ENCODE data around the gene SMIM41.

Gene SMIM41

DNA sequence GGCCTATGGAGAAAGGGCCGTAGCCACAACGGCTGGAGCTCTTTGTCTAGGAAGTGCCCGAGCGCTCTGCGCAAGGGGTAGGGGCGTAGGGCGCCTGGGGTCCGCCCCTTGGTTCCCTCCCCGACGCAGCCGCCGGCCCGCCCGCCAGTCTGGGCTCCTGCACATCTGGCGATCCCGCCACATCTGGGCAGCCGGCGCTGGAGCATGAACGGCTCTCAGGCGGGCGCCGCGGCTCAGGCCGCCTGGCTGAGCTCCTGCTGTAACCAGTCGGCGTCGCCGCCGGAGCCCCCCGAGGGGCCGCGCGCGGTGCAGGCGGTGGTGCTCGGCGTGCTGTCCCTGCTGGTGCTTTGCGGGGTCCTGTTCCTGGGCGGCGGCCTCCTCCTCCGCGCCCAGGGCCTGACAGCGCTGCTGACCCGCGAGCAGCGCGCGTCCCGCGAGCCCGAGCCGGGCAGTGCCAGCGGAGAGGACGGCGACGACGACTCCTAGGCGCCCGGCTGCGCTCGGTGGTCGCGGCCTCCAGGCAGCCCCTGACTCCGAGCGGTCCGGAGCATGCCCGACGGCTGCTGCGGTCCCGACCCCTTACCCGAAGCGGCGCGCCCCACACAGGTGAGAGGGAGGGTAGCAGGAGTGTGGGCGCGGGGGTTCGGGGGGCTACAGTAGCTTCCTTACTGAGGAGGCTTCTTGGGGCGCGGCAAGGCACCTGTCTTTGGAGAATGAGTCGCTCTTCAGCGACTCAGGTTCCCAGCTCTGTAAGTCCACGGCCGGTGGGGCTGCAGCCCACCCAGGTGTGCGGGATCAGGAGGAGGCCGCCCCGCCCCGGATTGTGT lies at the start of gene SMIM41:
Gene SMIM41 (plus strand): TSS at position 129 of the 827 bp plus-strand sequence. CDS start 76 bp downstream, at position 205.
- no peak for DNase-seq

DNA sequence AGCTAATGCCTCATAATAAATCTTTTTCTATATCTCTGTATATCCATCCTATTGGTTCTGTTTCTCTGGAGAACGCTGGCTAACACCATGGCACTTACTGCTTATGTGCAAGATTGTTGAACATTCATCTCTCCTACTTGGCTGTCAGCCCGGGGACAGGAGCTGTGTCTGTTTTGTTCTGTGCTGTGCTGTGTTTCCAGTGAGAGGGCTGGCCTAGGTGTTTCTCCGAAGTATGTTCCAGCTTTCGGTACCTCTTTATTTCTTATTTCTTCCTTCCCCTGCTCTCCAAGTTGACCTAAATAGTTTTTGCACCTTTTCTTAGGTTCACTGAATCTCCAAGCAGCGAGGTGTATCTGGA lies 47.1 kb upstream of the SMIM41 start:
- DNase-seq: peak; percentile 13

DNA sequence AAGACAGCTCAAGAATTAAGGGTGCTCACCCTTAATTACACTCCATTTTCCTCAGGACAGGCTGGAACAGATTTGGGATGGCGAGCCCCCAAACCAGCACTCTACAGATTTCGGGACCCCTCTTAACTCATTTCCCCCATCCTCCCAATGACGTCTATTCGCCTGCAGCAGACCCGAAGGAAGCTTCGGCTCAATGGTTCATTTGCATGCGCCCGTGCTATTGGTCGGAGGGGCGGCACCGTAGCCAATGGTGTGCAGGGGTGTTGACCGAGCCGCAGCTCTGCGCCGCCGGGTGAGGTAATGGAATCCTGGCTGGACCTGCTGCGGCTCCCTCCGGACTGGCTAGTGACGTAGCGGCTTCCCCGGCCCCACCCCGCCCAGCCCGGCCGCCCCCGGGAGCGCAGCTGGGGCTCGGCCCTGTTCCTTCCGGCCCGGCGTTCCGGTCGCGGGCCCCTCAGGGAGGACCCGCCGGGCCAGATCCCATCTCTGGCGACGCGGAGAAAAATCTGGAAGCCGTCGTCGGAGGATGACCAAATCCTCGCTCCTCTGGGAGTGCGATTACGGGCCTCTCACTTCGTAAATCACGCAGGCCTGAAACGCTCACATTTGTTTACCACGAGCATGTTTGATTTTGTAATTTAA lies 46.6 kb upstream of the SMIM41 start:
- peak; percentile 77 for DNase-seq

DNA sequence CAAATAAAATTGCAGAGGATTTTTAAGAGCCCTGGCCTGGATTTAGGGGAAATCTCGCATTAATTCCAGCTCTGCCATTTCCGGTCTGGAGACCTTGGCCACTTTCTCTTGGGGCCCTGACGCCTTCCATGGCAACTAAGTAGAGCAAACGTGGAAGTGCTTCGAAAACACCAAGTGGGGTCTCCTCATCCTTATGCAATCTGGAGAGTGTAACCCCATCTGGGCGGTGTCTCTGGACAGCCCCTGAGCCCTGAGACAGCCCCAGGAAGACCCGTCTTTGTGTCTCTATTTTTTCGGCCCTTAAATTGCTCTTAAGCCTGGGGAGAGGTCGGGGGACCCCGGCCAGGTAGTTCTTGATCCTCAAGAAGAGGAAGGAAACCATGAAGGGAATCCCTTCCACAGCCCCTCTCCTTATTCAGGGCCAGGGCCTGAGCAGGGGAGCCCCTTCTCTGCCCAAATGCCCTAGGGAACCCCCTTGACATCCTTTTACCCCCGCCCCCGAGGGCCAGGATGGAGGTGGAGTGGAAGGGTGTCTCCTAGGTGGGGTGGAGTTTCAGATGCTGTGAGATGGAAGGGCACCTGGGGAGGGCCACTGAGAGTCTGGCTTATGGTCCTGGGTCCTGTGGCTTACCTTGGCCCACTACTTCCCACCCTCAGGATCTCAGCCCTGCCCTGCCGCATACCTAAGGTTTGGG lies 45.9 kb upstream of the SMIM41 start:
- no peak for DNase-seq

DNA sequence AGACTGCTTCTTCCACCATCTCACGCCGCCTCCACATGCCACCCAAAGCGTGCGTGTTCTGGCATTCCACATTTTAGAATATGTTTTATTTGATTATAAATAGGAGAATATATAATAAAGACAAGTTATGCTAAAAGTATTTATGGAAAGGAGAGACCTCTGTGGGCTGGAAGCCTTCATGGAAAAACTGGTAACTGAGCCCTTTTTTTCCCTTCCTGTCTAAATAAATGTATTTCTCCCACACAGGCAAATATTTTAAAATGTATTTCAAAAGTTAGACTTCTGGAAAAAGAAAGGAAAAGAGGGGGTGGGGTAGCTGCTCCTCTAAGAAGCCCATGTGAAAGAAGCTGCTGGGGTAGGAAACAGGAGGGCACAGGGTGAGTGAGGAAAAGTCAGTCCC lies 44.3 kb upstream of the SMIM41 start:
- no peak for DNase-seq

DNA sequence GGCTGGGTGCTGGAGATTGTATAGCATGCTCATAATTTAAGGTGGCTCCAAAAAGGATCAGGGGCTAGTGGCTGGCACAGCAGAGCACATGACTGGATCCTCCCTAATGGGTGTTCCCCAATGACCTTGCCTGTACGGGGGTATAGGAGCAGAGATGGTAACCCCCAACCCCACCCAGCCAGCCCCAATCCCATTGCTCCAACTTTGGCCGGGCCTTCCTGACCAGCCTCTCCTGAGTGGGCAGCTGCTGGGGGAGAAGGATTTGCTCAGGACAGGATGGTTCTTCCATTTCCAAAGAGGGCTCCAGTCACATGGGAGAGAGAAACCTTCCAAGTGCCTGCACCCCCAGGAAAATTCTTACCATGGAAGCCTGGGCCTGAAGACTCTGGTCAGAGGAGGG lies 43.6 kb upstream of the SMIM41 start:
- no peak for DNase-seq

DNA sequence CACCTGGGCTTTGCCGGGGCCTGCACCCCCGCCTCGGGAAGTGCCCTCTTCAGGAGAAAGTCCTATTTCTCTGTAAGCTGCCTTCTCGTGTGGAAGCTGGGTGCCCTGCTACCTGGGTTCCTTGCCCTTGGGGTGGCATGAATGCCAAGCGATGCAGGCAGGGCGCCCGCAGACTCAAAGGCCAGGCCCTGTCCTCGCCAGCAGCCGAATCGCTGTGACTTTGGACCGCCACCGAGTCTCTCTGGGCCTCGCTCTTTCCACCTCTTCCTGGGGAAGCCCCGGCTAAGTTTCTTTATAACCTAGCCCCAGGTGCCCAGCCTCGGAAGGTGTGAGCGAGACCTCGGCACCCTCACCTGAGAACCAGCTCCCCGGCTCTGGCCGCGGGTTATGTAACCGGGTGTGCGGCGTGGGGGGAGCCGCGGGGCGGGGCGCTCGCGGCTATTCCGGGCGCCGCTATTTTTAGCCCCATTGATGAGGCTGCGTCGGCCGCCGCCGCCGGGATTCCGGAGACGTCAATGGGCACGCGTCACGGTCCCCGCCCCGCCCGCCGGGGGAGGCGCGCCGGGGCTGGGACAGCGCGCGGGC lies 42.8 kb upstream of the SMIM41 start:
- peak; percentile 12 for DNase-seq

DNA sequence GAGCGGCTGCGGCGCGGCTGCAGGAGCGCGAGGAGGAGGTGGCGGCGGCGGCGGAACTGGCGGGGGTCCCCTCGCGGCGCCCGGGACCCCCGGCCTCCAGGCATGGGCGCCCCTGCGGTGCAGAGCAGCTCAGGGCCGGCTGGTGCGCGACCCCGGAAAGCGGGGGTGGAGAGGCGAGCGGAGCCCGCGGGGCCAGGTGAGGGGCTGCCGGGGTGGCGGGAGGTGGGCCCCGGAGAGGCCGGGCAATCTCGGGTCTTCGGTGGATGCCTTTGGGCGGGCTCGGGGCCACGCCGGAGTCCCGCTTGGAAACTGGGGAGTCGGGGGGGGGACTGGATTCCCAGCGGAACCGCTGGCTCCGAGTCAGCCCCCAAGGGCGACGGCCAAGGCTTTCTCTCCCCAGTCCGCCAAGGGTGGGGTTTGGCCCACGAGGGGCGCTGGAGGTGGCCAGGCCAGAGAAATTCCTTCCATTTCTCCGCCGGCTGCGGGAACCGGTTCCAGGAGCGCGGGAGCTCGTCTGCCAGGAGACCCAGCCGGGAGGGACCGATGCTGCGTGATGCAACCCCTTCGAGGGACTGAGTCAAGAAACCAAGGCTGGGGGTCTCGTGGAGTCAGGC lies 42.1 kb upstream of the SMIM41 start:
- DNase-seq: no peak

DNA sequence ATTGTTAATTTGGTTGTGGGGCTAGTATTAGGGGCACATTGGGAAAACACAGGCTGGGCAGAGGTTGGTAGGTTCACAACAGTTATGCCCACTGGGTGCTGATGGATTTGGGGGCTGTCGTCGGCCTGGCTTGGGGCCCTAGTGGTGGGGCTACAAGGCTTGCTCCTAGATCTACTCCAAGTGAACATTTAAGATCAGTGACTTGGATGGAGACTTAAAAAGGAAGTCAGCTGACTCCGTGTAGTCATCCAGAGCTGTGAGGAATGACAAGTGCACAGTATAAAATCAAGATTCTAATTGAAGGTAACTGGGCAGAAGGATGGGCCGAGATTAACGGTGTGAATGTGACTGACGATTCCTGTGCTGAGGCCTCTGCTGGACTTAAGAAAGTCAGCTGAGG lies 41.1 kb upstream of the SMIM41 start:
- no peak for DNase-seq

DNA sequence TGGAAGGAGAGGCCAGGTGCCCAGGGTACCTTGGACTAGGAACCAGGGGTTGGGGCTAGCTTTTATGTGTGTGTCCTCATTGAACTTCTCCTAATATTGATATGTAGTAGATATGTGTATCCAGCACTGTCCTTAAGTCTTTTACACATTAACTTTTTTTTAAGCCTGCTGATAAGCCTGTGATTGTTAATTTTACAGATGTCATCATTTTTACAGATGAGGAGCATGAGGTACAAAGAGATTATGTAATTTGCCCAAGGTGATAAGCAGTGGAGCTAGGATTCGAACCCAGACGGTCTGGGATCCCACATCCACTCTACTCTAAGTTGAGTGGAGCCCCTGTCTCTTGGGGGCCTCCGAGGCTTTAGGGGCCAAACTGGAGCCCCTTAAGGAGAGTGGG lies 38.5 kb upstream of the SMIM41 start:
- no peak for DNase-seq

DNA sequence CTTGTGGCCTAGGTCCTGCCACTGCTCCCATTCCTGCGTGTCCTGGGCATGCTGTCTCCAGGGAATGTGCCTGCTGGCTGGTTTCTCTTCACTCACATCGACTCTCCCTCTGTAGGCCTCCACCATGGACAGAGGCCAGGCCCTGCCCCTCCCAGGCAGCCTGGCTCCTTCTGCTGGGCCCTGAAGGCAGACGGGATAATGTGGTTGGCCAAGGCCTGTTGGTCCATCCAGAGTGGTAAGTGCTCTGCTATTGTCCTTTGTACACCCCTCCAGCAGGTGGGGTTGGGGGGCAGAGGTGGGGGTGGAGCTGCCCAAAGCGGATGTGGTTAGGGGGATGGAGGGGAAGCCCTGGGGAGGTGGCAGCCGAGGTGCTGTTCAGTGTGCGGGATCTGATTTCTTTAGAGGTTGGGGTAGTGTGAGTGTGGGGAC lies 37.8 kb upstream of the SMIM41 start:
- no peak for DNase-seq

DNA sequence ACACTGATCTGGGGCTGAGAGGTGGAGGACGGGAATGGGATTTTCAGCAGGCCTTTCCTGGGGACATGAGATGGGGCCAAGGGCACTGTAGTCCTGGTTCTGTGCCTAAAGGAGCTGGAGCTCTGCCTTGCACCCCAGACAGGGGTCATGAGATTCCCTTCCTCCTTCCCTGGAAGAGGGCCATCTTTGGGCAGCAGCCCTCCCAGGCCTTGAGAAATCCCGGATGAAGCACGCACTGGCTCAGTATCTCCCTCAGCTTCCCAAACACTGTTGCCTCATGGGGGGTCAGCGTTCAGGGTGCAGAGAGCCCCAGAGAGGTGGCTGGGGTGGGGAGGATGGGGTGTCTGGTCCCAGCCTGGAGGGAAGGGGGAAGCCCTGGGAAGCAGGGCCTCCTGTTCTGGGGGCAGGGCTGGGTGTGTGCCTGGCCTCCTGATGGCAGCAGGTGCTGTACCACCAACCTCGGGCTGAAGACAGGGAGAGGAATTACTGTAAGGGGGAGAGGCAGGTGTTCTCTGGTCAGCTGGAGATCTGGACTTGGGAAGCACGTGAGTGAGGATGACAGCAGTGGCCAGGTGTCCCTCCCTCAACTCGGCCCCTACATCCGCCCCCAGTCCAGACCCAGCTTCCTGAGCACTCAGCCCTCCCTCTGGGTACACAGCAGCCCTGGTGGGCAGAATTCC lies 36.7 kb upstream of the SMIM41 start:
- no peak for DNase-seq

DNA sequence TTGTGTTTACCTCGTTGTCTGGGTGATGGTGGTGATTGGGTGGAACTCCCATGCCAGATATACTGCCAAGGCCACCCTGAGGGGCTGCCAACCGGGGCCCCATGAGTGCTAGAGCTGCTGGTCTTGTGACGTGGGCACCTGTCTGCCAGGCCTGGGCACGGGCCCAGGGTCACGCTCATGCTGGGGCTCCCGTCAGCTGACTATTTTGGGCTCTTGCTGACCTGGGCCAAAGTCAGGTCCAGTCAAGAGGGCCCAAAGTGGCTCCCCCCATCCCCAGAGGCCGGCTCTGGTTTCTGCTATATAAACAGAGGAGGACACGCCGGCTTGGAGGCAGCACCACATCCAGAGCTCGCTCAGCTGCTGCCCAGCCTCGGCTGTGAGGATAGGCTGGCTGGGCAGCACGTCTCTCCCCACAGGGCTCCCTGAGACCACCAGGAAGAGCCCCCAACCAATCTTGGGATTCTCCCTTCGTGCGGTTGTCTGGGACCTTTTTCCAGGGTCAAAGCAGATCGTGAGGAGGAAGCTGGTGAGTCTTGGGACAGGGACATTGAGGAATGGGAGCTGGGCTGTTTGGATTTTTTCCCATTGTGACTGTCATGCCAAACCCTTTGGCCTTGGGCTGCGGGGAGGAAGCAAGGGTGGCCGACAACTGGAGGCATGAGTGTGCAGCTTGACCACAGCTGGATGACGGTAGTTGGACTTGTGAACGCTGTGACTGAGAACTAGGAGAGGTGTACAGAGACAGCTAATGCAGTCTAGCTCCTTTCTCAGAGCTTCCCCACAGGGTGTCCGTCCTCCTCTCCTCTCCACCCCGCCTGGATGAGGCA lies 35.9 kb upstream of the SMIM41 start:
- DNase-seq: no peak

DNA sequence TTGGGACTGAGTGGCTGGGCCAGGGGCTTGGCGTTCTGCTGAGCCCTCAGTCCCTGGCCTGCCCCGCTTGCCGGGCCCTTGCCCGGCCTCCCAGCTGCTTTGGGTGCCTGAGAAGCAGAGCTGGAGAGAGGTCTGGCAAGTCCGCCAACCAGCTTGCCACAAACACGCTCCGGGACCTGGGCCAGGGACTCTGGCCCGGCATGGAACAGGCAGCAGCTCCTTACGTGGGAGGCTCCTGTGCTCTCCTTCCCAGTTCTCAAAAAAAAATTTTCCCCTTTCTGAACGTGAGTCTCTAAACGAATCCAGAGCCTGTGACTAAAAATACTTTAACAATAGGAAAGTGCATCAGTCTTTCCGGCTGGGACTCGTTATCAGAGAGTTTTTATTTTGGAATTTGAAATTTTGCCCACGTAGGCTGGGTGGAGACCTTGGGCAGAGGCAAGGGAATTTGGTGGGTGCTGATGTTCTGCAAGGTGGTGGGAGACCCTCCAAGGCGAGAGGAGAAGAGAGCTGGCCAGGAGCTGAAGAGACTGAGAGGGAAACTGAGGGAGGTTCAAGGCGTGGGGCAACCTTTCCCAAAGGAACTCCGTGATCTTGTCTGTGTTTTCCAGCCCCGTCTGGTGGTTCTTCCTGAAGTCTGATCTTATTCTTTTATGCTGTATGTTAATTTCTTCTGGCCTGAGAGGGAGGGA lies 35.1 kb upstream of the SMIM41 start:
- no peak for DNase-seq

DNA sequence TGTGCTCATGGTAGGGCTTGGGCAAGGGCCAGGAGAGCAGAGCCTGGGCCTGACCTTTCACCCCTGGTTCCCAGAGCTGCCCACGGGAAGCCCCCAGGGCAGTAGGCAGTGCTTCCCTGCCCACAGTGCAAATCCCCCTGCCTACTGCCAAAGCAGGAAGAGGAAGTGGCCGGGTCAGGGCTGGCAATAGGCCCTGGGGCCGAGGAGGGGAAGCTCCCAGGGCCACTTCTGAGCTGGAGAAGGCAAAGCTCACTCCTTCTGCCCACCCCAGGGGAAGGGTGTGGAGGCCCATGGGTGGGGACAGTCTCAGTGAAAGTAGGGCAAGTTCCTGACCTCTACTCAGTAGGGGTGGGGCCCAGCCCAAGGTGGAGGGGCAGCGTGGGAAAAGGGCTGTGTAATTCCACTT lies 33.7 kb upstream of the SMIM41 start:
- DNase-seq: no peak

DNA sequence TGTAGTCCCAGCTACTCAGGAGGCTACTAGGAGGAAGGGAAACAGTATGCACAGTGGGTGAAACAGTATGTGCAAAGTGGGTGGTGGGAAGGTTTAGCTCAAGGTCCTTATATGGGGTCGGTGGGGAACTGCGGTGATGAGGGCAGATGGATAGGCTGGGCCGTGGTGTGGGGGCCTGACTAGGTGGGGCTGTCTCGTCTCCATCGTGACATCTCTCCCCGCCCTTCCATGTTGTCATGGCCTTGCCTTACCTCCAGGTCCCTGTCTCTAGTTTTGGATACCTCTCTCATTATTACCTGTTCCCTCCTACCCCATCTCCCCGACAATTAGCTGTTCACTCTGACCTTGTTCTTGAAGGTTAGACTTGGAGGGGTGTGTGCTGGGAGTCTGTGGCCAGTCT lies 32.6 kb upstream of the SMIM41 start:
- no peak for DNase-seq

DNA sequence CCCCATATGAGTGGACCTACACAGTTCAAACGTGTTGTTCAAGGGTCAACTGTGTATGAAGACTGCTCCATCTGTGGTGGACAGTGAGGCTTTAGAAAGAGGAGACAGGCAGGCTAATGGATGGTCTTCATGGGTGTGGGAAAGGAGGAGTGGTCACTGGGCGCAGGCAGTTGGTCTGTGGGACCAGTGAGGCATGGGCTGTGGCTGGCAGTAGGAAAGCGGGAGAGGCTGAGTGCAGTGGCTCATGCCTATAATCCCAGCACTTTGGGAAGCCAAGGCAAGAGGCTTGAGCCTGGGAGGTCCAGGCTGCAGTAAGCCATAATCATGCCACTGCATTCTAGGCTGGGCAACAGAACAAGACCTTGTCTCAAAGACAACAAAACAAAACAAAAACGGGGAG lies 30.2 kb upstream of the SMIM41 start:
- DNase-seq: no peak

DNA sequence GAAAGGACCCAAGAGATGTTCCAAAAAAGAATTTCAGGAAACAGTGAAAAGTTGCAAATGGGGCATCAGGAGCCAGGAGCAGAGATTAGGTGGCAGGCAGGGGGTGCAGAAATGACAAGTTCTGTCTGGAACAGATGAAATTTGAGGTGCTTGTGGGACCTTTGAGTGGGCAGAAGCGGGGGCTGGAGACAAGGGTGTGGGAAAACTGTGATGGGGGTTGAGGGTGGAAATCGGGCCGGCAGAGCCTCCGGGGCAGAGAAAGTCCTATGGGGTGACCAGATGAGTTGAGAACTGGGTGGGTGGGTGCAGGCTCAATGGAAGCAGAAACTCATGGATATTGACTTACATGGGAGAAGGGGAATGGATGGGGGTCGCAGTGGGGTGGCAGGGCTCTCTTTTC lies 29.8 kb upstream of the SMIM41 start:
- no peak for DNase-seq

DNA sequence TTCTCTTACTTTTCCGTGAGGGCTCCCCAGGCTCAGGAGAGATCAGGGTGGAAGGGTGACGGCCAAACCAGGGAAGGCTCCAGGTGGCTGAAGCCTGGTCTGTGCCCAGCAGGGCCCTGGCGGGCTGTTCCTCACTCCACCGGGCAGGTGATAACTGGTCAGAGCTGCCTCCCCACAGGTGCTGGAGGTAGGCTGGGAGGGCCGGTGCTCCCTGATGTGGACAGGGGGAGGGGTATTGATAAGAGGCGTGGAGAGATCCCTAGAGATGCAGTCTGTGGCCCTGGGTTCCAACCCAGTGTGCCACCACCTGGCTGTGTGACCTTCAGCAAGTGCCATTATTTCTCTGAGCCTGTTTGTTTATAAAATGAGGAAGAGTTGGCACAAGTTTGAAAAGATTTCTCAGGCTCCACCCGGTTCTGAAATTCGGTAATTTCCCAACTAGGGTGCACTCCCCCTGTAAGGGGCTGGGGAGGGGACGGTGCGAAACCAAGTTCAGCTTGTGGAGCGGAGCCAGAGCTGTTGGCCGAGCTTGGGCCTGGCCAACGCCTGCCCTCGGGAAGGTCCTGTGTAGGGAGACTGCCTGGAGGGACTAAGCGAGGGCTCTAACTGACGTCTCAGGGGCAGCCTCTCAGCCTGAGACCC lies 29.3 kb upstream of the SMIM41 start:
- no peak for DNase-seq

DNA sequence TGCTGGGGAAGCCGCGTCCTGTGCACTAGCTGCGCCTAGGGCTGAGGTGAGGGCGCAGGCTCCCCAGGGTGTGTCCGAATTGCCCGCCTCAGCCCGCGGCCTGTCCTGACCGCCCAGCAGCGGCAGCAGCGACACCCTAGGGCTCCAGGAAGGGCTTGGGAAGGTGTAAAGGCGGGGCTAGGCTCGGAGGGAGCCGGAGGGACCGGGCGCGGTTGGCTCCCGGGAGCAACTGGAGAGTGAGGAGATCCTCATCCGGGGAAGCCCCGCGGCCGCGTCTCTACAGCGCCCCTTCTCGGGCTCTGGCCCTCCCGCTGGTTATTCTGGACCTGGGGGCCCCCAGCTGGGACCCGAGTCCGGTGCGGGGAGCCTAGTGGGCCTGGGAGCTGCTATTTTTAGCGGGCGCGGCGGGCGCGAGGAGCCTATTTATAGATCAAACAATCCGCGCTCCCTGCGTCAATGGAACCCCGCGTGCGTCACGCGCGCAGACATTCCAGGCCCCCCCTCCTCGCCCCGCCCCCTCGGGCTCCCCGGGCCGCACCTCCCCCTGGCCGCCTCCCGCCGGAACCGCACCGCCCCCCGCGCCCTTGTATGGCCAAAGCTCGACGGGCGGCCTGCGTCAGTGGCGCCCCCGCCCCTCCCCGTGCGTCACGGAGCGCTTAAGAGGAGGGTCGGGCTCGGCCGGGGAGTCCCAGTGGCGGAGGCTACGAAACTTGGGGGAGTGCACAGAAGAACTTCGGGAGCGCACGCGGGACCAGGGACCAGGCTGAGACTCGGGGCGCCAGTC lies 28.6 kb upstream of the SMIM41 start, which contains the start of gene NR4A1:
Gene NR4A1 (plus strand): TSS at position 685 of the 784 bp plus-strand sequence. CDS start 2,887 bp downstream, outside the sequence.
- DNase-seq: peak; percentile 65

Data from NCI-H1105 treated with DMSO at 0.1 percent for 48 hours (cell line).